Measurements from ENCODE around the gene SPACA7. TPM values are rescaled to one million over a fixed set of nuclear protein-coding genes. Genes with fewer than 3 reads are reported as not detected.

Gene SPACA7
- total and polyA plus RNA-seq, 7 donors: not detected

- no peak for TF ChIP-seq CTCF (IDR thresholded peaks at IDR 0.05)
- 64 to 76% (median 73%) methylated on average over 17 to 19 of the region's 19 CpGs for WGBS, 3 donors
- ATAC-seq: no peak
These were observed 91.1 kb downstream of the SPACA7 start for GRCh38 chr13:112467236-112467635.

GRCh38 chr13:112468069-112468468 lies 91.9 kb downstream of the SPACA7 start:
- Histone ChIP-seq H3K36me3 (ENCODE audit: insufficient read depth in 1 of 2, low read depth in 1 of 2) (no peaks in the 10 kb centered on the region), H3K27me3 (ENCODE audit: insufficient read depth in 3 of 3, low read length in 2 of 3) (no peaks in the 10 kb centered on the region), H3K4me1 (no peaks in the 10 kb centered on the region), H3K4me3 (no peak overlapping the region), H3K9me3 (peaks cover 8% of the 10 kb centered on the region), H3K27ac (no peak overlapping the region)
- intact Hi-C loops (cut with DNase I): no loop called here
- no peak for TF ChIP-seq CTCF (IDR thresholded peaks at IDR 0.05)
- ATAC-seq (no peak), DNase-seq (no peak)
- WGBS, 3 donors: 75 to 83% (median 79%) methylated on average over 10 of the region's 10 CpGs

More at GRCh38 chr13:112467236-112467635, 91.1 kb downstream of the SPACA7 start:
- peaks cover 7% of the 10 kb centered on the region for H3K9me3 ChIP-seq
- no peak overlapping the region for H3K27ac ChIP-seq
- intact Hi-C loops (cut with DNase I): no loop called here
- no peaks in the 10 kb centered on the region for H3K27me3 ChIP-seq (ENCODE audit: insufficient read depth in 3 of 3, low read length in 2 of 3)
- DNase-seq: no peak
- no peaks in the 10 kb centered on the region for H3K4me1 ChIP-seq
- H3K36me3 ChIP-seq (ENCODE audit: insufficient read depth in 1 of 2, low read depth in 1 of 2): no peaks in the 10 kb centered on the region
- H3K4me3 ChIP-seq: no peak overlapping the region

GRCh38 chr13:112469071-112469745 lies 93.1 kb downstream of the SPACA7 start:
- Histone ChIP-seq H3K9me3 (peaks cover 8% of the 10 kb centered on the region), H3K27me3 (ENCODE audit: insufficient read depth in 3 of 3, low read length in 2 of 3) (no peaks in the 10 kb centered on the region), H3K4me1 (no peaks in the 10 kb centered on the region), H3K36me3 (ENCODE audit: insufficient read depth in 1 of 2, low read depth in 1 of 2) (no peaks in the 10 kb centered on the region), H3K27ac (no peak overlapping the region), H3K4me3 (no peak overlapping the region)
- TF ChIP-seq CTCF (IDR thresholded peaks at IDR 0.05): no peak
- ATAC-seq: no peak
- DNase-seq: no peak
- intact Hi-C loops (cut with DNase I): no loop called here
- 77 to 84% (median 81%) methylated on average over 14 of the region's 14 CpGs for WGBS, 3 donors

GRCh38 chr13:112473818-112474217 lies 97.7 kb downstream of the SPACA7 start:
- DNase-seq (no peak), ATAC-seq (no peak)
- Histone ChIP-seq H3K4me1 (no peaks in the 10 kb centered on the region), H3K27me3 (ENCODE audit: insufficient read depth in 3 of 3, low read length in 2 of 3) (no peaks in the 10 kb centered on the region), H3K4me3 (no peak overlapping the region), H3K9me3 (peaks cover 8% of the 10 kb centered on the region), H3K36me3 (ENCODE audit: insufficient read depth in 1 of 2, low read depth in 1 of 2) (no peaks in the 10 kb centered on the region), H3K27ac (no peak overlapping the region)
- WGBS, 3 donors: 61 to 72% (median 64%) methylated on average over 5 of the region's 5 CpGs
- intact Hi-C loops (cut with DNase I): no loop called here
- TF ChIP-seq CTCF (IDR thresholded peaks at IDR 0.05): no peak

DNA sequence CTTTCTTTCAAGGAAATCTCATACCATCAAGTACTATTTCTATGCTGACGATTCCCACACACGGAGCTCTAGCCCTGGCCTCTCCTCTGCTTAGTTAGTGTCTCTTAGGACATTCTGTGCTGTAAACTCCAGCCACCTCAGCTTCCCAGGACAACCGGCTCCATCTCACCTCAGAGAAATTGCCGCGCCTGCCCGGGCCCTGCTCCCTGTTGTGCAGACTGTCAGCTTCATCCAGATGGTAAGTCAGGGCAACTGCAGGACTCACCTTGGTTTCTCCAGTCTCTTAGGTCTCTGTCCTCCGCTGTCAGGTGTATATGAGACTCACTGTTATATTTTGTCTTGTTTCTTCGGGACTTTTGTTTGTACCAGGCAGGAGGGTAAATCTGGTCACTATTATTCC lies 98.7 kb downstream of the SPACA7 start:
- intact Hi-C loops (cut with DNase I): no loop called here
- peaks cover 8% of the 10 kb centered on the region for H3K9me3 ChIP-seq
- no peak for ATAC-seq
- TF ChIP-seq CTCF (IDR thresholded peaks at IDR 0.05): no peak
- no peaks in the 10 kb centered on the region for H3K4me1 ChIP-seq
- no peak overlapping the region for H3K4me3 ChIP-seq
- H3K36me3 ChIP-seq (ENCODE audit: insufficient read depth in 1 of 2, low read depth in 1 of 2): no peaks in the 10 kb centered on the region
- no peak for DNase-seq
- 76 to 79% (median 77%) methylated on average over 8 of the region's 8 CpGs for WGBS, 3 donors
- H3K27ac ChIP-seq: no peak overlapping the region
- H3K27me3 ChIP-seq (ENCODE audit: insufficient read depth in 3 of 3, low read length in 2 of 3): no peaks in the 10 kb centered on the region

Measured in psoas muscle (tissue), 8 donors.